A375 (cell line): ENCODE data around the gene MAFB. TPM values are rescaled to one million over a fixed set of nuclear protein-coding genes. Genes with fewer than 3 reads are reported as not detected.

Experiments used
- total RNA-seq: library from RNA; depleted of rRNA; stranded (reverse); fragments of >200 nt; shearing (Covaris generic); gene quantifications from 2 replicates; pipeline ENCODE4 v1.2.3, GENCODE V29; 2014; rRNA removed

Gene MAFB
- total RNA-seq = 0.04 and 0.40 TPM in 2 replicates

GRCh38 chr20:40689100-40689942 lies at the start of gene MAFB:
Gene MAFB (minus strand): TSS chr20:40689236. CDS start chr20:40688850, 386 bp downstream.

